Suprapubic skin (tissue), 4 donors: ENCODE measurements around the gene CDC42EP5. TPM values are rescaled to one million over a fixed set of nuclear protein-coding genes. Genes with fewer than 3 reads are reported as not detected.

Experiments used
- DNase-seq, 2 donors: peaks; one replicate each; pipeline ENCODE4 v3.0.0-alpha.2; 2019; ENCODE audit warnings: low spot score in 2 of 2
- H3K27ac ChIP-seq: fragments of 200-600 bp; sonication (generic); one replicate; pipeline ENCODE4 v1.5.1; 2019
- H3K27me3 ChIP-seq: fragments of 200-600 bp; sonication (generic); one replicate; pipeline ENCODE4 v1.5.1; 2019
- H3K36me3 ChIP-seq: fragments of 200-600 bp; sonication (generic); one replicate; pipeline ENCODE4 v1.5.1; 2019
- H3K4me1 ChIP-seq: fragments of 200-600 bp; sonication (generic); one replicate; pipeline ENCODE4 v1.5.1; 2019
- H3K4me3 ChIP-seq: fragments of 200-600 bp; sonication (generic); one replicate; pipeline ENCODE4 v1.5.1; 2019; ENCODE audit warnings: mild to moderate bottlenecking
- H3K9me3 ChIP-seq: fragments of 200-600 bp; sonication (generic); one replicate; pipeline ENCODE4 v1.5.1; 2019
- CTCF ChIP-seq, 2 donors: fragments of 200-600 bp in 1 of 2; fragments of 450-650 bp in 1 of 2; sonication (generic) in 1 of 2; IDR thresholded peaks; one replicate each; pipeline ENCODE4 v1.5.1; 2016 to 2019; ENCODE audit warnings: antibody characterized with exemption in 2 of 2, mild to moderate bottlenecking in 1 of 2, moderate library complexity in 1 of 2
- EP300 ChIP-seq: sonication (generic); formaldehyde crosslinking; IDR thresholded peaks from one replicate; pipeline ENCODE4 v1.6.1; 2017; ENCODE audit warnings: antibody characterized with exemption
- POLR2A ChIP-seq, 2 donors: fragments of 450-650 bp; IDR thresholded peaks; one replicate each; pipeline ENCODE4 v1.6.1; 2017; ENCODE audit warnings: antibody characterized with exemption in 2 of 2, mild to moderate bottlenecking in 2 of 2, moderate library complexity in 2 of 2
- POLR2AphosphoS5 ChIP-seq, 3 donors: sonication (generic); formaldehyde crosslinking; IDR thresholded peaks; one replicate each; pipeline ENCODE4 v1.6.1; 2017; ENCODE audit warnings: antibody characterized with exemption in 3 of 3
- WGBS: methylation state at CpG from one replicate; pipeline ENCODE4 v1.1.5; 2018; 5-methylcytosine and 5-hydroxymethylcytosine counted together
- total RNA-seq, 4 donors: library from RNA; depleted of rRNA; stranded (reverse); fragments of >200 nt; gene quantifications; one replicate each; pipeline ENCODE4 v1.1.0, GENCODE V29; 2016

The CDC42EP5 gene
- total RNA-seq, 4 donors from 2014 or later: 4.2 to 9.4 (median 5.5) TPM

- WGBS: 17% methylated on average over 21 of the region's 25 CpGs
- no peak overlapping the region for H3K27ac ChIP-seq
- peaks cover 25% of the 10 kb centered on the region for H3K4me1 ChIP-seq
- H3K9me3 ChIP-seq: no peaks in the 10 kb centered on the region
- TF ChIP-seq POLR2A (IDR thresholded peaks at IDR 0.05) (no peak), POLR2AphosphoS5 (IDR thresholded peaks at IDR 0.05) (no peak), CTCF (IDR thresholded peaks at IDR 0.05) (no peak), EP300 (no peak)
- peaks cover 78% of the 10 kb centered on the region for H3K27me3 ChIP-seq
- DNase-seq: no peak
- no peak overlapping the region for H3K4me3 ChIP-seq
- H3K36me3 ChIP-seq: no peaks in the 10 kb centered on the region
These were observed 54.8 kb downstream of the CDC42EP5 start for GRCh38 chr19:54418030-54418929.

GRCh38 chr19:54416695-54417491 is 56.2 kb downstream of the CDC42EP5 start:
- Histone ChIP-seq H3K27ac (no peak overlapping the region), H3K4me1 (peaks cover 25% of the 10 kb centered on the region), H3K4me3 (no peak overlapping the region), H3K9me3 (no peaks in the 10 kb centered on the region), H3K27me3 (peaks cover 78% of the 10 kb centered on the region), H3K36me3 (no peaks in the 10 kb centered on the region)
- TF ChIP-seq POLR2A (IDR thresholded peaks at IDR 0.05) (no peak), CTCF (IDR thresholded peaks at IDR 0.05) (no peak), EP300 (no peak), POLR2AphosphoS5 (IDR thresholded peaks at IDR 0.05) (no peak)
- WGBS: 29% methylated on average over 27 of the region's 44 CpGs
- no peak for DNase-seq

- Histone ChIP-seq H3K9me3 (no peaks in the 10 kb centered on the region), H3K36me3 (no peaks in the 10 kb centered on the region), H3K4me1 (peaks cover 22% of the 10 kb centered on the region), H3K27ac (peak overlapping the region; percentile 60), H3K27me3 (peaks cover 74% of the 10 kb centered on the region), H3K4me3 (peak overlapping the region; percentile 37)
- WGBS: 4% methylated on average over 21 of the region's 28 CpGs
- no peak for DNase-seq
- TF ChIP-seq CTCF (IDR thresholded peaks at IDR 0.05): no peak
- no peak for TF ChIP-seq POLR2AphosphoS5 (IDR thresholded peaks at IDR 0.05)
- TF ChIP-seq POLR2A (IDR thresholded peaks at IDR 0.05): no peak
- no peak for TF ChIP-seq EP300
These were observed 57.0 kb downstream of the CDC42EP5 start for GRCh38 chr19:54415901-54416673.

- H3K9me3 ChIP-seq: no peaks in the 10 kb centered on the region
- H3K27ac ChIP-seq: peak within 1 kb of the TSS; percentile 60
- no peaks in the 10 kb centered on the region for H3K36me3 ChIP-seq
- peak within 1 kb of the TSS; percentile 37 for H3K4me3 ChIP-seq
- 2% methylated on average over 18 of the region's 68 CpGs for WGBS
- DNase-seq: no peak
- TF ChIP-seq POLR2A (IDR thresholded peaks at IDR 0.05) (no peak), POLR2AphosphoS5 (IDR thresholded peaks at IDR 0.05) (no peak), EP300 (no peak), CTCF (IDR thresholded peaks at IDR 0.05) (peak in 1 of 2 donors; percentile 68)
- peaks cover 66% of the 10 kb centered on the region for H3K27me3 ChIP-seq
- H3K4me1 ChIP-seq: peaks cover 14% of the 10 kb centered on the region
These were observed 57.7 kb downstream of the CDC42EP5 start, which contains the start of gene TTYH1 for GRCh38 chr19:54415208-54415900. TSS of gene TTYH1 (plus strand) at chr19:54415464. CDS start at chr19:54415553, 89 bp downstream.

Other genes starting within 250 kb of the CDC42EP5 start
- under 1 TPM in 1 of 4 donors, not detected in 3; 0.51 TPM for gene LILRA6, start 230.5 kb downstream of the CDC42EP5 start, total RNA-seq
- gene LILRB5, start 216.0 kb downstream of the CDC42EP5 start, total RNA-seq: 1 to 10 TPM in 2 of 4 donors, under 1 TPM in 2; 0.68 to 3.4 (median 2.0) TPM
- under 1 TPM in 3 of 4 donors, not detected in 1; 0.38 to 0.80 (median 0.64) TPM for gene LILRB2, start 192.2 kb downstream of the CDC42EP5 start, total RNA-seq
- gene LILRA5, start 160.1 kb downstream of the CDC42EP5 start, total RNA-seq: not detected
- under 1 TPM in 3 of 4 donors, not detected in 1; 0.48 to 0.72 (median 0.55) TPM for gene LILRA4, start 134.1 kb downstream of the CDC42EP5 start, total RNA-seq
- gene LAIR1, start 108.4 kb downstream of the CDC42EP5 start, total RNA-seq: 1 to 10 TPM; 1.0 to 1.9 (median 1.5) TPM
- 10 to 100 TPM; 11.2 to 20.4 (median 12.5) TPM for gene TTYH1, start 57.8 kb downstream of the CDC42EP5 start, total RNA-seq
- gene LENG8, start 24.1 kb downstream of the CDC42EP5 start, total RNA-seq: 100 to 1,000 TPM in 2 of 4 donors, 10 to 100 TPM in 2; 80.4 to 410 (median 124) TPM
- gene LENG9, start 9.5 kb downstream of the CDC42EP5 start, total RNA-seq: 1 to 10 TPM; 3.1 to 7.9 (median 4.1) TPM
- gene LAIR2, start 29.5 kb upstream of the CDC42EP5 start, total RNA-seq: not detected
- under 1 TPM in 1 of 4 donors, not detected in 3; 0.15 TPM for gene LILRA2, start 100.5 kb upstream of the CDC42EP5 start, total RNA-seq
- not detected for gene LILRA1, start 120.3 kb upstream of the CDC42EP5 start, total RNA-seq
- gene LILRB1, start 157.2 kb upstream of the CDC42EP5 start, total RNA-seq: not detected
- 1 to 10 TPM in 1 of 4 donors, under 1 TPM in 2, not detected in 1; 0.38 to 3.2 (median 0.86) TPM for gene LILRB4, start 189.7 kb upstream of the CDC42EP5 start, total RNA-seq